IMR-90 (cell line): Measurements from ENCODE around the gene EHD4. TPM values are rescaled to one million over a fixed set of nuclear protein-coding genes. Genes with fewer than 3 reads are reported as not detected.

ENCODE experiments used
- ATAC-seq: fragments of 200-7000 bp; cut with Tn5 transposase; 2 replicates; pipeline ENCODE4 v1.9.1; 2020; ENCODE audit warnings: low read depth, mild to moderate bottlenecking, moderate library complexity
- BruUV-seq: library from RNA; stranded (reverse); fragments of 400-500 nt; replicated peaks from 2 replicates; lab custom pipeline; 2021; lab: Mats Ljungman, UMichigan
- CTCF ChIA-PET: fragments of 300-600 bp; formaldehyde crosslinking; extraction: SDS; loops from one replicate; lab custom pipeline; 2021; ENCODE audit warnings: antibody characterized with exemption; lab: Yijun Ruan, JAX
- POLR2A ChIA-PET: fragments of 300-600 bp; sonication (Branson Sonifier 250); formaldehyde crosslinking; loops from one replicate; lab custom pipeline; 2022; ENCODE audit warnings: antibody characterized with exemption; ENCODE audit not compliant: unreplicated experiment; lab: Charles Lee
- DNase-seq: peaks from one replicate; pipeline ENCODE4 v3.0.0; 2013
- H2AFZ ChIP-seq: replicated peaks from 2 replicates; pipeline ENCODE3; 2013; ENCODE audit warnings: low read length, mild to moderate bottlenecking; ENCODE audit not compliant: poor library complexity
- H2AK5ac ChIP-seq: 2 replicates; pipeline ENCODE4 v1.6.1; 2013; ENCODE audit warnings: low read depth, low read length, inconsistent platforms
- H2AK9ac ChIP-seq: replicated peaks from 2 replicates; pipeline ENCODE3; 2013; ENCODE audit warnings: mild to moderate bottlenecking, low read depth, low read length, moderate library complexity; ENCODE audit not compliant: poor library complexity
- H2BK120ac ChIP-seq: 2 replicates; pipeline ENCODE4 v1.6.1; 2013; ENCODE audit warnings: low read depth, low read length, inconsistent platforms
- H2BK15ac ChIP-seq: 3 replicates; pipeline ENCODE4 v1.6.1; 2013; ENCODE audit warnings: low read depth, low read length, inconsistent platforms
- H2BK20ac ChIP-seq: 2 replicates; pipeline ENCODE4 v1.6.1; 2013; ENCODE audit warnings: low read depth, mild to moderate bottlenecking, inconsistent platforms, low read length, moderate library complexity
- H2BK5ac ChIP-seq: 2 replicates; pipeline ENCODE4 v1.6.1; 2013; ENCODE audit warnings: mild to moderate bottlenecking, low read depth, low read length, inconsistent platforms; ENCODE audit not compliant: poor library complexity, severe bottlenecking
- H3K14ac ChIP-seq: replicated peaks from 2 replicates; pipeline ENCODE4 v1.6.1; 2013; ENCODE audit warnings: low read depth, low read length, inconsistent platforms
- H3K18ac ChIP-seq: 2 replicates; pipeline ENCODE4 v1.6.1; 2013; ENCODE audit warnings: low read depth, low read length, control low read depth
- H3K23ac ChIP-seq: 2 replicates; pipeline ENCODE4 v1.6.1; 2013; ENCODE audit warnings: low read depth, low read length, inconsistent platforms
- H3K27ac ChIP-seq: 2 replicates; pipeline ENCODE4 v1.5.1; 2013; ENCODE audit warnings: mild to moderate bottlenecking, control low read depth, low read length; ENCODE audit not compliant: insufficient read depth
- H3K27me3 ChIP-seq: 2 replicates; pipeline ENCODE4 v1.6.1; 2013; ENCODE audit warnings: low read length; ENCODE audit not compliant: control insufficient read depth, insufficient read depth
- H3K36me3 ChIP-seq: 2 replicates; pipeline ENCODE4 v1.6.1; 2013; ENCODE audit warnings: low read length, mixed read lengths; ENCODE audit not compliant: control insufficient read depth, insufficient read depth
- H3K4ac ChIP-seq: 2 replicates; pipeline ENCODE4 v1.6.1; 2013; ENCODE audit warnings: low read depth, low read length, inconsistent platforms
- H3K4me1 ChIP-seq: 2 replicates; pipeline ENCODE4 v1.6.1; 2013; ENCODE audit warnings: low read length, mixed read lengths; ENCODE audit not compliant: control insufficient read depth, insufficient read depth
- H3K4me2 ChIP-seq: 2 replicates; pipeline ENCODE4 v1.6.1; 2013; ENCODE audit warnings: low read depth, mild to moderate bottlenecking, control low read depth, low read length, moderate library complexity
- H3K4me3 ChIP-seq: 2 replicates; pipeline ENCODE4 v1.5.1; 2013; ENCODE audit warnings: low read depth, mild to moderate bottlenecking, control low read depth, low read length, moderate library complexity; ENCODE audit not compliant: insufficient read depth
- H3K56ac ChIP-seq: 2 replicates; pipeline ENCODE4 v1.6.1; 2013; ENCODE audit warnings: low read length, inconsistent platforms; ENCODE audit not compliant: insufficient read depth; ENCODE audit errors: extremely low read depth
- H3K79me1 ChIP-seq, 2 experiments: 2 replicates each; pipeline ENCODE4 v1.6.1; 2013; ENCODE audit warnings: low read length in 2 of 2, inconsistent platforms in 1 of 2, low read depth in 1 of 2
- H3K9ac ChIP-seq: 2 replicates; pipeline ENCODE4 v1.6.1; 2013; ENCODE audit warnings: low read depth, low read length, control low read depth
- H3K9me1 ChIP-seq: 2 replicates; pipeline ENCODE4 v1.6.1; 2013; ENCODE audit warnings: low read length, inconsistent platforms; ENCODE audit not compliant: insufficient read depth
- H3K9me3 ChIP-seq: 2 replicates; pipeline ENCODE4 v1.6.1; 2013; ENCODE audit warnings: low read length; ENCODE audit not compliant: control insufficient read depth, insufficient read depth
- H4K20me1 ChIP-seq: 2 replicates; pipeline ENCODE4 v1.6.1; 2013; ENCODE audit warnings: low read length, inconsistent platforms; ENCODE audit not compliant: insufficient read depth
- H4K5ac ChIP-seq: 2 replicates; pipeline ENCODE4 v1.6.1; 2013; ENCODE audit warnings: mild to moderate bottlenecking, low read depth, low read length, control low read depth
- H4K8ac ChIP-seq, 2 experiments: 2 replicates each; pipeline ENCODE4 v1.6.1; 2013; ENCODE audit warnings: low read depth in 2 of 2, low read length in 2 of 2, control low read depth in 1 of 2, inconsistent platforms in 1 of 2
- H4K91ac ChIP-seq: 2 replicates; pipeline ENCODE4 v1.6.1; 2013; ENCODE audit warnings: low read depth, low read length, inconsistent platforms; ENCODE audit not compliant: insufficient read depth
- BHLHE40 ChIP-seq: fragments of 150-350 bp; IDR thresholded peaks from 2 replicates; pipeline ENCODE4 v1.6.1; 2016; ENCODE audit warnings: mild to moderate bottlenecking, low read depth, low read length
- CEBPB ChIP-seq: IDR thresholded peaks from 2 replicates; pipeline ENCODE4 v1.6.1; 2012; ENCODE audit warnings: low read depth, low read length, improper control_type of control experiment
- CHD1 ChIP-seq: IDR thresholded peaks from 2 replicates; pipeline ENCODE4 v1.6.1; 2012; ENCODE audit warnings: low read depth, low read length, improper control_type of control experiment
- CTCF ChIP-seq: conservative IDR thresholded peaks from 2 replicates; pipeline ENCODE4 v1.5.1; 2012; ENCODE audit warnings: mild to moderate bottlenecking, low read depth, low read length, improper control_type of control experiment
- ELK1 ChIP-seq: fragments of 150-350 bp; IDR thresholded peaks from 2 replicates; pipeline ENCODE4 v1.6.1; 2016; ENCODE audit warnings: low read depth, mild to moderate bottlenecking, low read length, moderate library complexity, borderline replicate concordance
- FOS ChIP-seq: fragments of 150-350 bp; IDR thresholded peaks from 2 replicates; pipeline ENCODE4 v1.6.1; 2016; ENCODE audit warnings: low read depth, low read length
- MAFK ChIP-seq: IDR thresholded peaks from 2 replicates; pipeline ENCODE4 v1.6.1; 2012; ENCODE audit warnings: low read depth, low read length, improper control_type of control experiment
- MAZ ChIP-seq: IDR thresholded peaks from 2 replicates; pipeline ENCODE4 v1.6.1; 2012; ENCODE audit warnings: low read depth, mild to moderate bottlenecking, low read length, improper control_type of control experiment, moderate library complexity, borderline replicate concordance
- MXI1 ChIP-seq: IDR thresholded peaks from 2 replicates; pipeline ENCODE4 v1.6.1; 2012; ENCODE audit warnings: low read depth, mild to moderate bottlenecking, low read length, moderate library complexity, borderline replicate concordance
- NFE2L2 ChIP-seq: fragments of 150-350 bp; IDR thresholded peaks from 2 replicates; pipeline ENCODE4 v1.6.1; 2016; ENCODE audit warnings: low read depth, mild to moderate bottlenecking, low read length
- POLR2A ChIP-seq: IDR thresholded peaks from 2 replicates; pipeline ENCODE4 v1.6.1; 2012; ENCODE audit warnings: mild to moderate bottlenecking, low read depth, low read length
- RAD21 ChIP-seq: IDR thresholded peaks from 2 replicates; pipeline ENCODE4 v1.6.1; 2012; ENCODE audit warnings: low read length, improper control_type of control experiment
- RCOR1 ChIP-seq: IDR thresholded peaks from 2 replicates; pipeline ENCODE4 v1.6.1; 2012; ENCODE audit warnings: mild to moderate bottlenecking, low read length, improper control_type of control experiment; ENCODE audit not compliant: insufficient replicate concordance
- RFX5 ChIP-seq: IDR thresholded peaks from 2 replicates; pipeline ENCODE4 v1.8.0; 2012; ENCODE audit warnings: low read depth, mild to moderate bottlenecking, low read length, moderate library complexity
- SMC3 ChIP-seq: fragments of 150-350 bp; IDR thresholded peaks from 2 replicates; pipeline ENCODE4 v1.6.1; 2016; ENCODE audit warnings: low read depth, mild to moderate bottlenecking, antibody characterized with exemption, low read length, moderate library complexity
- USF2 ChIP-seq: fragments of 150-350 bp; IDR thresholded peaks from 2 replicates; pipeline ENCODE4 v1.6.1; 2017; ENCODE audit warnings: mild to moderate bottlenecking, antibody characterized with exemption, low read length, low read depth
- WGBS, 2 experiments: methylation state at CpG; one replicate each; pipeline versions ENCODE4 v1.1.5 to v1.1.7; 2013; ENCODE audit warnings: missing lambda C conversion rate in 2 of 2; ENCODE audit not compliant: insufficient read length in 1 of 2; ENCODE audit errors: extremely low coverage in 2 of 2; 5-methylcytosine and 5-hydroxymethylcytosine counted together
- dilution Hi-C: fragments of 300-500 bp; cut with HindIII; formaldehyde crosslinking; loops from one replicate; pipeline ENCODE4 v1.14.3; 2018; ENCODE audit warnings: low sequenced_read_pairs; ENCODE audit not compliant: unreplicated experiment
- in situ Hi-C: fragments of 300-500 bp; cut with MboI; formaldehyde crosslinking; loops from 3 replicates; pipeline ENCODE4 v1.14.3; 2019; ENCODE audit warnings: low sequenced_read_pairs, inconsistent platforms, mixed read lengths
- intact Hi-C: fragments of 100-400 bp; cut with micrococcal nuclease; formaldehyde crosslinking; loops from 2 replicates; pipeline ENCODE4 v1.10.0; 2022
- polyA plus RNA-seq, 3 experiments: library from polyadenylated mRNA; depleted of rRNA; stranded (reverse); fragments of >200 nt; gene quantifications; 2 replicates each; pipeline ENCODE4 v1.2.3, GENCODE V29; 2012; ENCODE audit warnings: low replicate concordance in 1 of 3
- total RNA-seq: library from RNA; depleted of rRNA; stranded (reverse); fragments of >200 nt; gene quantifications from 2 replicates; pipeline ENCODE4 v1.2.3, GENCODE V29; 2012

The EHD4 gene
- total and polyA plus RNA-seq, 2 of the 4 experiments (the other 2 are of a cell fraction) = 21.0 to 29.0 TPM

- Histone ChIP-seq H3K36me3 (no peaks in the 10 kb centered on the region), H3K14ac (no peak overlapping the region), H3K56ac (no peak overlapping the region), H3K4me3 (no peak overlapping the region), H3K4ac (no peak overlapping the region), H3K4me1 (no peaks in the 10 kb centered on the region), H3K27me3 (peaks cover 18% of the 10 kb centered on the region), H3K9ac (no peak overlapping the region), H3K9me3 (no peaks in the 10 kb centered on the region), H4K8ac (no peak overlapping the region), H4K5ac (no peak overlapping the region), H3K27ac (no peak overlapping the region), H3K79me1 (no peaks in the 10 kb centered on the region), H2BK15ac (no peak overlapping the region), H3K4me2 (no peak overlapping the region), H3K23ac (no peak overlapping the region), H2BK5ac (no peak overlapping the region), H3K18ac (no peak overlapping the region), H4K20me1 (no peaks in the 10 kb centered on the region), H2BK120ac (no peak overlapping the region), H2BK20ac (no peak overlapping the region), H4K91ac (no peak overlapping the region), H2AK9ac (no peak overlapping the region), H3K9me1 (no peaks in the 10 kb centered on the region), H2AK5ac (no peak overlapping the region), H2AFZ (peak overlapping the region; percentile 8)
- 90% methylated on average over 9 of the region's 18 CpGs; no CpG with 5 or more reads in 1 of the 2 experiments for WGBS, 2 experiments
- dilution Hi-C loops (no loop called here), in situ Hi-C loops (no loop called here), intact Hi-C loops (no loop called here)
- POLR2A ChIA-PET = no interaction called here
- no TSS peak for BruUV-seq
- ATAC-seq = no peak
- CTCF ChIA-PET = no interaction called here
- no peak for TF ChIP-seq SMC3
- no peak for TF ChIP-seq RAD21
- TF ChIP-seq RCOR1 = no peak
- no peak for TF ChIP-seq NFE2L2
- no peak for TF ChIP-seq MAFK
- TF ChIP-seq BHLHE40 = no peak
- TF ChIP-seq CEBPB = no peak
- no peak for TF ChIP-seq ELK1
- no peak for TF ChIP-seq CHD1
- no peak for TF ChIP-seq POLR2A
- no peak for TF ChIP-seq USF2
- TF ChIP-seq CTCF = no peak
- TF ChIP-seq MXI1 = no peak
- TF ChIP-seq RFX5 = no peak
- TF ChIP-seq FOS = no peak
- TF ChIP-seq MAZ = no peak
- DNase-seq = no peak
Observed at GRCh38 chr15:41865490-41866055, 106.8 kb downstream of the EHD4 start.
